GM12865 (cell line): Measurements from ENCODE around the gene LCAT.
"Not testable (repeated sequence)": the region's sequence is repeated elsewhere in the genome, so short reads cannot be mapped to it uniquely, and the experiment has no call there.

ENCODE experiments used
- DNase-seq: peaks from one replicate; pipeline ENCODE4 v3.0.0; 2010; ENCODE audit warnings: low read depth
- H3K4me3 ChIP-seq: 2 replicates; pipeline ENCODE4 v1.5.1; 2011; ENCODE audit warnings: mild to moderate bottlenecking, low read depth, low read length, control low read depth
- TF ChIP-seq, protein P1 (sequence below): IDR thresholded peaks from 2 replicates; pipeline ENCODE4 v1.5.1; 2011; ENCODE audit warnings: low read length, control low read depth, low read depth, inconsistent platforms; ENCODE audit not compliant: insufficient read depth; ENCODE audit errors: missing control alignments

LCAT gene

DNA sequence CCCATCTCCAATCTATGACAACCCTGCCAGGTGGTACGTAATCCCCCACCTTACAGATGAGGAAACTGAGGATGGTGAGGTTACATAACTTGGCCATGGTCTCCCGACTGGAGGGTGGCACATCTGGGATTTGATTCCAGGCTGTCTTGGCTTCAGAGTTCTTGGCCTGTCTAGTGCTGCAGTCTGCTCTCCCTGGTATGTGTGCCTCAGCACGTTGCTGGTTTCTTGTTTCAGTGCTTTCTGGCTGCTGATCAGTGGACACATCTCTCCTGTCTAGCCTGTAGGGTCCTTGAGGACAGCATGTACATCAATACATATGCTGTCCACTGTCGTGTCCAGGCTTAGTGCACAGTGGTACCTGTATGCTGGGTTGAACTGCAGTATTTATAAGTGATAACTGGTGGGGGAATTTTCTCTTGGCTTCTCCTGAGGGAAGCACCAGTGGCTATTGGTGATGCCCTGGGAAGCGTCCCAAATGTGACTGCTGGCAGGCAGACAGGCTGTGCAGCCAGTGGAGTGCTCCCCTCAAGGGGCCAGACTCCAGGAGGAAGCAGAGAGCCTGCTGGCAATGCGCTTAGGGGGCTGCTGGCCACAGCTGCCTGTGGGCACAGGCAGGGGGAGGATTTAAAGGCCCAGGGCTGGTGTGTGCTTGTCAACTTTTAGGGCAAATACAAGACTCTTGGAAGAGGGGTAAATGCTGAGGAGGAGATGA lies 26.6 kb downstream of the LCAT start:
- no peak for DNase-seq
- TF ChIP-seq, protein P1, sequence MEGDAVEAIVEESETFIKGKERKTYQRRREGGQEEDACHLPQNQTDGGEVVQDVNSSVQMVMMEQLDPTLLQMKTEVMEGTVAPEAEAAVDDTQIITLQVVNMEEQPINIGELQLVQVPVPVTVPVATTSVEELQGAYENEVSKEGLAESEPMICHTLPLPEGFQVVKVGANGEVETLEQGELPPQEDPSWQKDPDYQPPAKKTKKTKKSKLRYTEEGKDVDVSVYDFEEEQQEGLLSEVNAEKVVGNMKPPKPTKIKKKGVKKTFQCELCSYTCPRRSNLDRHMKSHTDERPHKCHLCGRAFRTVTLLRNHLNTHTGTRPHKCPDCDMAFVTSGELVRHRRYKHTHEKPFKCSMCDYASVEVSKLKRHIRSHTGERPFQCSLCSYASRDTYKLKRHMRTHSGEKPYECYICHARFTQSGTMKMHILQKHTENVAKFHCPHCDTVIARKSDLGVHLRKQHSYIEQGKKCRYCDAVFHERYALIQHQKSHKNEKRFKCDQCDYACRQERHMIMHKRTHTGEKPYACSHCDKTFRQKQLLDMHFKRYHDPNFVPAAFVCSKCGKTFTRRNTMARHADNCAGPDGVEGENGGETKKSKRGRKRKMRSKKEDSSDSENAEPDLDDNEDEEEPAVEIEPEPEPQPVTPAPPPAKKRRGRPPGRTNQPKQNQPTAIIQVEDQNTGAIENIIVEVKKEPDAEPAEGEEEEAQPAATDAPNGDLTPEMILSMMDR: no peak
- no peak overlapping the region for H3K4me3 ChIP-seq

DNA sequence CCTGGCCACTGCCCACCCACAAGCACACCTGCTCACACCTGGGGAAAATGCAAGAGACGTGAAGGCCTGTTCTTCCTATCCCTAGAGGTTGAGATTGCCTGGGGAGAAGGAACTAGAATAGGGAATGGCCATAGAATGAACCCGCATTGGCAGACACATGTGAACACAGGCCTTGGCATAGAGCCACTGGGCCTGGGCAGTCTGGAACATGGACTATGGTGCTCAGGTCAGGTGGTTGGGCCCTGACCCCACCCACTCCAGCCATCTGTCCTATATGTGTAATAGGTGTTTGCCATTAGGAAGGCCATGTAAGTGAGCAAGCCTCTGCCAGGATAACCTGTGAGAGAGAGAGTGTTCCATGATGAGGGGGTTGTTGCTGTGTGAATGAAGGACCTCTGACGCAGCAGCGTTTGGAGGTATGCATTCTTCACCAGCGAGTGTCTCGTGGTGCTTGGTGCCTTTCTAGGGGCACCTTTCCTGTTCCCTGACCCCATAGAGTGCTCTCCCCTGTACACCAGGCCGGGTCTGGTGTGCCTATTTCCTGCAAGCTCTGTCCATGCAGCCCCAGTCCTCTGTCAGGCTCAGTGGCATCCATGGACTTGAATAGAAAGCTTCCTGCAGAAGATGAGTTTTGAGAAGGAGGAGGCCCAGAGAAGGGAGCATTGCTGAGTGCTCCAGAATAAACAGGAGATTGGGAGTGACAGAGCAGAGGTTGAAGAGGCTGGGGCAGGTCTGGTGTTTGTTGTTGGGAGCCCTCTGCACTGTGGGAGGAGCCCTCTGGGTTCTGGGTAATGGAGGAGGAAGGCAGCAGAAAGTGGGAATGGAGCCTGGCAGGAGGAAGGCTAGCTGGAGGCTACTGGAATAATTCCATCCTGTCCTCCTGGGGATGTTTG lies 27.8 kb downstream of the LCAT start:
- no peak overlapping the region for H3K4me3 ChIP-seq
- DNase-seq: no peak
- TF ChIP-seq, protein P1: no peak

DNA sequence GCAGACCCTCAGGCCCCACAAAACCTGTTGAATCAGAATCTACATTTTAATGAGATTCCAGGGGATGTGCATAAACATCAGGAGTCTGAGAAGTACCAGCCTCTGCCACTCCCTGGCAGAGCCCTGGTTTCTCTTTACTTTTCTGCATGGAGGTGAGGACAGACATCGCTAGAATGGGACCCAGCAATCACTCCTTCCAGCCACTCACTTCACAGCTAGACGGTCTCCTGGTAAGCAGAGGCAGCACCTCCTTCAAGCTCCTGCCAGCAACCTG lies 28.5 kb downstream of the LCAT start:
- not testable (repeated sequence) for DNase-seq, H3K4me3 ChIP-seq

DNA sequence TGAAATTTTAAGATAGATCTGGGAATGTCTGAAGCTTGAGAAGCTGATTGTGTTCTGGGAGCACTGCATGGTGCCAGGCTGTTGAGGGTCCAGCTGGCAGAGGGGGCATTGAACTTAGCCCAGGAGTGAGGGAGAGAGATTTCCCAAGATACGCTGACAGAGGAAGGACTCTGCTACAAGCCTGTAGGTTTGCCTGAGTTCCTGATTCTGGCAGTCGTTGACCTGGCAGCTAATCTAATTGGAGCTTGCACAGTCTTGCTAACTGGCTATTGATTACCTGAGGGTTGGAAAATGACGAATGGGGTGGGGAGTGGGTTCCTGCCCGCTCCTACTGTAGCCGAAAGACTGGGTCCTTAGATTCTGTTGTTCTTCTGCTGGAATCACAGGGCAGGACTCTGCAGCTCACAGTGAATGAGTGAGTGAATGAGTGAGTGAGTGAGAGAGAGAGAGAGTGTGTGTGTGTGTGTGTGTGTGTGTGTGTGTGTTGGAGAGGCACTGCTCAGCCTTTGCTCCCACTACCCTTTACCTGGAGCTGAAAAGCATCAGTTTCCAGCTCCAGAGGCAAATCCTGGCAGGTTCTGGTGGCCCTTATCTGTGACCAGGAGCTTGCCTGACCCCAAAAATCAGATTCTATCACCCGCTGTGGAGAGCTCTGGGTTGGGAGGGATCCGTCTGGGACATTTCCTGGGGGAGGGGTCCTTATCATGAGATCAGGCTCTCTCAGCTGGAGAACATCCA lies 29.0 kb downstream of the LCAT start:
- TF ChIP-seq, protein P1: no peak
- no peak for DNase-seq

DNA sequence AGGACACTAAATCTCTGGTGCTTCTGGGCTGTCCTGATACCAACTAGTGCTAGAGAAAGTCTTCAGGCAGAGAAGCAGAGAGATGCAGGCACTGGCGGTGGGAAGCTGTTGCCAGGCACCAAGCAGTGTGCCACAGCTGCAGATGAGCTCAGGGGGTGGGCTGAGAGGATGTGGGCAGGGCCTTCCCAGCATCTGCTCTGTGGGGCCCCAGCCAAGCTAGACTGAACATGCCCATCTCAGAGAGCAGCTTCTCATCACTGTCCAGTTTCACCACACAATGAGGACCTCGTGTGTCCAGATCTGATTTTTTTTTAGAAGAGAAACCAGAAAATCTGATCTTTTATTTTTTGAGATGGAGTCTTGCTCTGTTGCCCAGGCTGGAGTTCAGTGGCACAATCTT lies 33.8 kb downstream of the LCAT start:
- TF ChIP-seq, protein P1: no peak
- DNase-seq: peak; percentile 52
- no peak overlapping the region for H3K4me3 ChIP-seq

More for the DNA sequence above, 29.0 kb downstream of the LCAT start:
- no peak overlapping the region for H3K4me3 ChIP-seq

DNA sequence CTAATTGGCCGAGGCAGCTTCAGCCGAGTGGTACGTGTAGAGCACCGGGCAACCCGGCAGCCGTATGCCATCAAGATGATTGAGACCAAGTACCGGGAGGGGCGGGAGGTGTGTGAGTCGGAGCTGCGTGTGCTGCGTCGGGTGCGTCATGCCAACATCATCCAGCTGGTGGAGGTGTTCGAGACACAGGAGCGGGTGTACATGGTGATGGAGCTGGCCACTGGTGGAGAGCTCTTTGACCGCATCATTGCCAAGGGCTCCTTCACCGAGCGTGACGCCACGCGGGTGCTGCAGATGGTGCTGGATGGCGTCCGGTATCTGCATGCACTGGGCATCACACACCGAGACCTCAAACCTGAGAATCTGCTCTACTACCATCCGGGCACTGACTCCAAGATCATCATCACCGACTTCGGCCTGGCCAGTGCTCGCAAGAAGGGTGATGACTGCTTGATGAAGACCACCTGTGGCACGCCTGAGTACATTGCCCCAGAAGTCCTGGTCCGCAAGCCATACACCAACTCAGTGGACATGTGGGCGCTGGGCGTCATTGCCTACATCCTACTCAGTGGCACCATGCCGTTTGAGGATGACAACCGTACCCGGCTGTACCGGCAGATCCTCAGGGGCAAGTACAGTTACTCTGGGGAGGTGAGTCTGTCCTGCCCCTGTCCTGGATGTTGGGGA lies 34.7 kb downstream of the LCAT start:
- no peak for DNase-seq
- H3K4me3 ChIP-seq: no peak overlapping the region
- TF ChIP-seq, protein P1: no peak
